ENCODE data around the gene CNTN1. TPM values are rescaled to one million over a fixed set of nuclear protein-coding genes. Genes with fewer than 3 reads are reported as not detected.

The CNTN1 gene
- total and polyA plus RNA-seq, 2 of the 4 experiments (the other 2 are of a cell fraction) = 0.10 to 0.18 TPM

GRCh38 chr12:40648519-40648918 is 43.7 kb upstream of the CNTN1 start:
- no peak overlapping the region for H3K4me3 ChIP-seq (ENCODE audit: insufficient read depth, low read depth, low read length)
- BruUV-seq (replicated peaks) = no TSS peak
- H3K18ac ChIP-seq (ENCODE audit: low read depth, low read length) = no peak overlapping the region
- H2BK120ac ChIP-seq (ENCODE audit: low read depth, low read length) = no peak overlapping the region
- no peak overlapping the region for H2AFZ ChIP-seq (replicated peaks; ENCODE audit: low read length, poor library complexity)
- H4K8ac ChIP-seq (ENCODE audit: low read depth in 2 of 2, low read length in 2 of 2) = no peak overlapping the region
- no peak overlapping the region for H4K91ac ChIP-seq (ENCODE audit: insufficient read depth, low read depth, low read length)
- no peak overlapping the region for H4K5ac ChIP-seq (ENCODE audit: low read depth, low read length)
- dilution Hi-C loops (cut with HindIII; ENCODE audit: low sequenced_read_pairs, unreplicated experiment) = no loop called here
- H2BK15ac ChIP-seq (ENCODE audit: low read depth, low read length) = no peak overlapping the region
- H3K27me3 ChIP-seq (ENCODE audit: control insufficient read depth, insufficient read depth, low read length) = no peaks in the 10 kb centered on the region
- H3K9me1 ChIP-seq (ENCODE audit: insufficient read depth, low read length) = no peaks in the 10 kb centered on the region
- H3K9ac ChIP-seq (ENCODE audit: low read depth, low read length) = no peak overlapping the region
- no peak overlapping the region for H2BK5ac ChIP-seq (ENCODE audit: low read depth, low read length, poor library complexity, severe bottlenecking)
- no peak overlapping the region for H2AK9ac ChIP-seq (replicated peaks; ENCODE audit: low read depth, low read length, poor library complexity)
- no peak overlapping the region for H3K23ac ChIP-seq (ENCODE audit: low read depth, low read length)
- ATAC-seq (ENCODE audit: low read depth) (no peak), DNase-seq (no peak)
- no peak overlapping the region for H3K4me2 ChIP-seq (ENCODE audit: low read depth, low read length)
- TF ChIP-seq CHD1 (IDR thresholded peaks at IDR 0.05; ENCODE audit: low read depth, low read length) = no peak
- TF ChIP-seq ELK1 (IDR thresholded peaks at IDR 0.05; ENCODE audit: borderline replicate concordance, low read depth, low read length) = no peak
- TF ChIP-seq RFX5 (IDR thresholded peaks at IDR 0.05; ENCODE audit: low read depth, low read length) = no peak
- TF ChIP-seq MXI1 (IDR thresholded peaks at IDR 0.05; ENCODE audit: borderline replicate concordance, low read depth, low read length) = no peak
- TF ChIP-seq POLR2A (IDR thresholded peaks at IDR 0.05; ENCODE audit: low read depth, low read length) = no peak
- TF ChIP-seq CEBPB (IDR thresholded peaks at IDR 0.05; ENCODE audit: low read depth, low read length) = no peak
- no peak for TF ChIP-seq RAD21 (IDR thresholded peaks at IDR 0.05; ENCODE audit: low read length)
- no peak for TF ChIP-seq MAZ (IDR thresholded peaks at IDR 0.05; ENCODE audit: borderline replicate concordance, low read depth, low read length)
- TF ChIP-seq FOS (IDR thresholded peaks at IDR 0.05; ENCODE audit: low read depth, low read length) = no peak
- no peak for TF ChIP-seq BHLHE40 (IDR thresholded peaks at IDR 0.05; ENCODE audit: low read depth, low read length)
- no peak for TF ChIP-seq USF2 (IDR thresholded peaks at IDR 0.05; ENCODE audit: low read depth, low read length)
- TF ChIP-seq RCOR1 (IDR thresholded peaks at IDR 0.05; ENCODE audit: insufficient replicate concordance, low read length) = no peak
- no peak for TF ChIP-seq SMC3 (IDR thresholded peaks at IDR 0.05; ENCODE audit: low read depth, low read length)
- no peak for TF ChIP-seq CTCF (conservative IDR thresholded peaks at IDR 0.05; ENCODE audit: low read depth, low read length)
- TF ChIP-seq MAFK (IDR thresholded peaks at IDR 0.05; ENCODE audit: low read depth, low read length) = no peak
- TF ChIP-seq NFE2L2 (IDR thresholded peaks at IDR 0.05; ENCODE audit: low read depth, low read length) = no peak
- H3K4ac ChIP-seq (ENCODE audit: low read depth, low read length) = no peak overlapping the region
- no peak overlapping the region for H3K14ac ChIP-seq (replicated peaks; ENCODE audit: low read depth, low read length)
- in situ Hi-C loops (cut with MboI; ENCODE audit: low sequenced_read_pairs) = no loop called here
- ChIA-PET CTCF (no interaction called here), POLR2A (ENCODE audit: unreplicated experiment) (no interaction called here)
- intact Hi-C loops (cut with micrococcal nuclease) = no loop called here
- H3K9me3 ChIP-seq (ENCODE audit: control insufficient read depth, insufficient read depth, low read length) = peaks cover 4% of the 10 kb centered on the region; the same call in 1 of the 2 replicates
- 40% methylated on average over 1 of the region's 1 CpG; no CpG with 5 or more reads in 1 of the 2 experiments for WGBS, 2 experiments (ENCODE audit: extremely low coverage in 2 of 2, insufficient read length in 1 of 2)
- H4K20me1 ChIP-seq (ENCODE audit: insufficient read depth, low read length) = no peaks in the 10 kb centered on the region
- no peak overlapping the region for H2AK5ac ChIP-seq (ENCODE audit: low read depth, low read length)
- no peak overlapping the region for H3K56ac ChIP-seq (ENCODE audit: extremely low read depth, insufficient read depth, low read length)
- H3K36me3 ChIP-seq (ENCODE audit: control insufficient read depth, insufficient read depth, low read length) = no peaks in the 10 kb centered on the region
- no peaks in the 10 kb centered on the region for H3K4me1 ChIP-seq (ENCODE audit: control insufficient read depth, insufficient read depth, low read length)
- no peaks in the 10 kb centered on the region for H3K79me1 ChIP-seq (ENCODE audit: low read depth in 1 of 2, low read length in 2 of 2)
- no peak overlapping the region for H3K27ac ChIP-seq (ENCODE audit: insufficient read depth, low read length)
- H2BK20ac ChIP-seq (ENCODE audit: low read depth, low read length) = no peak overlapping the region

All from IMR-90 (cell line).